SK-MEL-5 (cell line): ENCODE measurements around the gene GGCT. TPM values are rescaled to one million over a fixed set of nuclear protein-coding genes. Genes with fewer than 3 reads are reported as not detected.

ENCODE experiments used
- DNase-seq: peaks from one replicate; pipeline ENCODE4 v3.0.0-alpha.2; 2016; ENCODE audit warnings: low read depth, low spot score
- in situ Hi-C: cut with HindIII; loops from 2 replicates; pipeline ENCODE4 v1.10.0; 2016; ENCODE audit warnings: low sequenced_read_pairs, high pct_unique_total_duplicates, low pct_unique_long_range_greater_than_20kb
- total RNA-seq: library from RNA; depleted of rRNA; stranded (reverse); fragments of >200 nt; shearing (Covaris generic); gene quantifications from 2 replicates; pipeline ENCODE4 v1.2.3, GENCODE V29; 2014; rRNA removed

GGCT gene
- total RNA-seq, 1 experiment from 2014 or later = 143 TPM

DNA sequence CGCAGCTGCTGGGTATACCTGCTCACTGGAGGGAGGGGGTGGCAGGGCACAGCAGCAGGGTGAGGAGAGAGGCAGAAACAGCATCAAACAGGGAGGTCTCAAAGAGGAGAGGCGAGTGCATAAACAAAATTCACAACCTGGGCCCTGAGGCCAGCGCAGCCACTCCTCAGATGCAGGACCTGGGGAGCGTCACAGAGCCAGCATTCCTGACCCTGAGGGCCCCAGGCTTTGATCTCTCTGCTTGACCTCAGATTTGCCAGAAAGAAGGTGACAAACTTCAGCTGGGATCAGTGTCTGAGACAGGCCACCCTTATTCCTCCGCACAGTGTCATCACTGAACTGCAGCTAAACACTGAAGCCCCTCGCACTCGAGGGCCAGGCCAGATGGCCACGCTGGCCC lies 51.6 kb downstream of the GGCT start:
- no peak for DNase-seq
- in situ Hi-C loops = no loop called here

- DNase-seq = no peak
- in situ Hi-C loops = no loop called here
These were observed 52.2 kb downstream of the GGCT start for GRCh38 chr7:30452280-30452930.

DNA sequence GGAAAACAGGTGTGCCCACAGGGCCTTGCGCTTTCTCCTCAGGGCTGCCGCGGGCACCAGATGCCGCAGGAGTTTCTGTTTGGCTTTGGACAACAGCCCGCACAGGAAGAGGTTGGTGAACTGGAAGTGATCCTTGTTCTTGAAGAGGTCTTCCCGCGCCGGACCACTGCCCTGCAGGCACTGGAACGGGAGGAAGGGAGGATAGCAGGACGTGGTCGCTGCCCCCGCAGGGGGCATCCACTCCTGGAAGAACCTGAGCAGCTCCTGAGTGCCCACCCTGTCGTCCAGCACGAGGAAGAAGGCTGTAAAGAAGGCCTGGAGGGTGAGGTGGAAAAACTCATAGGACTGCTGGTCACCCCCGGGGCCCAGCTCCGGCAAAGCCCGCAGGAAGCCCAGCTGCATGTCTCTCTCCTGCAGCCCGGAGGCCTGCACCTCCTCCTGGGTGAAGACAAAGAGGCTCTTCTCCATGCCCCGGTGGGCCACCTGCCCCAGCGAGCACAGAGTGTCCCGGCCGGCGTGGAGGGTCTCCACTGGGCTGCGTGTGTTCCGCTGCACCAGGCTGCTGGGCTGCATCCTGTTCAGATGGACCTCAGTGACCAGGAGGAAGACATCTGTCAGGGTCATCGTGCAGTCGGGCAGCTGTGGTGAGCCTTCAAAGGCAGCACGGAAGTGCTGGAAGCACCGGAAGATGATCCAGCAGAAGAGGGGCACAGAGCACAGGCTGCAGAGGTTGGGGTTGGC lies 52.9 kb downstream of the GGCT start:
- no peak for DNase-seq
- in situ Hi-C loops = no loop called here

GRCh38 chr7:30450983-30451497 lies 53.6 kb downstream of the GGCT start:
- DNase-seq = no peak
- in situ Hi-C loops = no loop called here

GRCh38 chr7:30450240-30450982 lies 54.2 kb downstream of the GGCT start:
- in situ Hi-C loops = no loop called here
- no peak for DNase-seq

GRCh38 chr7:30448461-30449189 lies 56.0 kb downstream of the GGCT start:
- no peak for DNase-seq
- in situ Hi-C loops = no loop called here

- DNase-seq = no peak
- in situ Hi-C loops = no loop called here
These were observed 57.2 kb downstream of the GGCT start for GRCh38 chr7:30447466-30447865.

Other genes starting within 250 kb of the GGCT start
- gene ZNRF2, start 220.2 kb downstream of the GGCT start, total RNA-seq = 27.8 and 34.7 TPM in 2 replicates
- 6.9 and 8.6 TPM in 2 replicates for gene NOD1, start 26.0 kb downstream of the GGCT start, total RNA-seq
- gene GARS1, start 90.0 kb upstream of the GGCT start, total RNA-seq = 290 and 301 TPM in 2 replicates
- gene CRHR2, start 177.6 kb upstream of the GGCT start, total RNA-seq = not detected in 2 replicates
- not detected in 2 replicates for gene INMT, start 247.3 kb upstream of the GGCT start, total RNA-seq